Measurements from ENCODE around the gene SAA2. TPM values are rescaled to one million over a fixed set of nuclear protein-coding genes. Genes with fewer than 3 reads are reported as not detected.

The SAA2 gene
- total RNA-seq, 1 experiment from 2014 or later: 31.5 TPM

- no peaks in the 10 kb centered on the region for H3K9me3 Mint-ChIP-seq (ENCODE audit: low read depth, unreplicated experiment)
- CTCF ChIA-PET: no interaction called here
- BruUV-seq (replicated peaks): no TSS peak
- TF ChIP-seq, protein P1, sequence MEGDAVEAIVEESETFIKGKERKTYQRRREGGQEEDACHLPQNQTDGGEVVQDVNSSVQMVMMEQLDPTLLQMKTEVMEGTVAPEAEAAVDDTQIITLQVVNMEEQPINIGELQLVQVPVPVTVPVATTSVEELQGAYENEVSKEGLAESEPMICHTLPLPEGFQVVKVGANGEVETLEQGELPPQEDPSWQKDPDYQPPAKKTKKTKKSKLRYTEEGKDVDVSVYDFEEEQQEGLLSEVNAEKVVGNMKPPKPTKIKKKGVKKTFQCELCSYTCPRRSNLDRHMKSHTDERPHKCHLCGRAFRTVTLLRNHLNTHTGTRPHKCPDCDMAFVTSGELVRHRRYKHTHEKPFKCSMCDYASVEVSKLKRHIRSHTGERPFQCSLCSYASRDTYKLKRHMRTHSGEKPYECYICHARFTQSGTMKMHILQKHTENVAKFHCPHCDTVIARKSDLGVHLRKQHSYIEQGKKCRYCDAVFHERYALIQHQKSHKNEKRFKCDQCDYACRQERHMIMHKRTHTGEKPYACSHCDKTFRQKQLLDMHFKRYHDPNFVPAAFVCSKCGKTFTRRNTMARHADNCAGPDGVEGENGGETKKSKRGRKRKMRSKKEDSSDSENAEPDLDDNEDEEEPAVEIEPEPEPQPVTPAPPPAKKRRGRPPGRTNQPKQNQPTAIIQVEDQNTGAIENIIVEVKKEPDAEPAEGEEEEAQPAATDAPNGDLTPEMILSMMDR (IDR thresholded peaks at IDR 0.05; ENCODE audit: unreplicated experiment): no peak
- intact Hi-C loops (cut with micrococcal nuclease; ENCODE audit: unreplicated experiment): no loop called here
- no peaks in the 10 kb centered on the region for H3K27me3 Mint-ChIP-seq (ENCODE audit: unreplicated experiment)
- no peak for DNase-seq
- H3K4me1 Mint-ChIP-seq (ENCODE audit: low read depth, unreplicated experiment): no peaks in the 10 kb centered on the region
- no peak overlapping the region for H3K4me3 Mint-ChIP-seq (ENCODE audit: low read depth, unreplicated experiment)
- no peak overlapping the region for H3K27ac Mint-ChIP-seq (ENCODE audit: unreplicated experiment)
- H3K36me3 Mint-ChIP-seq (ENCODE audit: insufficient read depth, unreplicated experiment): peaks cover 6% of the 10 kb centered on the region
Observed at GRCh38 chr11:18285841-18286240, 37.4 kb upstream of the SAA2 start.

GRCh38 chr11:18282626-18283025 lies 34.2 kb upstream of the SAA2 start:
- TF ChIP-seq, protein P1 (IDR thresholded peaks at IDR 0.05; ENCODE audit: unreplicated experiment): no peak
- H3K27ac Mint-ChIP-seq (ENCODE audit: unreplicated experiment): no peak overlapping the region
- H3K36me3 Mint-ChIP-seq (ENCODE audit: insufficient read depth, unreplicated experiment): peaks cover 14% of the 10 kb centered on the region
- DNase-seq: no peak
- H3K9me3 Mint-ChIP-seq (ENCODE audit: low read depth, unreplicated experiment): no peaks in the 10 kb centered on the region
- CTCF ChIA-PET: no interaction called here
- no peak overlapping the region for H3K4me3 Mint-ChIP-seq (ENCODE audit: low read depth, unreplicated experiment)
- BruUV-seq (replicated peaks): no TSS peak
- intact Hi-C loops (cut with micrococcal nuclease; ENCODE audit: unreplicated experiment): no loop called here
- H3K27me3 Mint-ChIP-seq (ENCODE audit: unreplicated experiment): no peaks in the 10 kb centered on the region
- H3K4me1 Mint-ChIP-seq (ENCODE audit: low read depth, unreplicated experiment): no peaks in the 10 kb centered on the region

- no peak for DNase-seq
- H3K27ac Mint-ChIP-seq (ENCODE audit: unreplicated experiment): no peak overlapping the region
- TF ChIP-seq, protein P1 (IDR thresholded peaks at IDR 0.05; ENCODE audit: unreplicated experiment): no peak
- H3K27me3 Mint-ChIP-seq (ENCODE audit: unreplicated experiment): no peaks in the 10 kb centered on the region
- intact Hi-C loops (cut with micrococcal nuclease; ENCODE audit: unreplicated experiment): no loop called here
- H3K36me3 Mint-ChIP-seq (ENCODE audit: insufficient read depth, unreplicated experiment): peaks cover 14% of the 10 kb centered on the region
- no peaks in the 10 kb centered on the region for H3K9me3 Mint-ChIP-seq (ENCODE audit: low read depth, unreplicated experiment)
- H3K4me1 Mint-ChIP-seq (ENCODE audit: low read depth, unreplicated experiment): no peaks in the 10 kb centered on the region
- no TSS peak for BruUV-seq (replicated peaks)
- CTCF ChIA-PET: interaction anchor here (0.6 kb wide), 1 partner anchor 21 kb away, joined by 4 read pairs; no protein-coding TSS in a partner anchor
- no peak overlapping the region for H3K4me3 Mint-ChIP-seq (ENCODE audit: low read depth, unreplicated experiment)
Observed at GRCh38 chr11:18280438-18281045, 32.1 kb upstream of the SAA2 start.

DNA sequence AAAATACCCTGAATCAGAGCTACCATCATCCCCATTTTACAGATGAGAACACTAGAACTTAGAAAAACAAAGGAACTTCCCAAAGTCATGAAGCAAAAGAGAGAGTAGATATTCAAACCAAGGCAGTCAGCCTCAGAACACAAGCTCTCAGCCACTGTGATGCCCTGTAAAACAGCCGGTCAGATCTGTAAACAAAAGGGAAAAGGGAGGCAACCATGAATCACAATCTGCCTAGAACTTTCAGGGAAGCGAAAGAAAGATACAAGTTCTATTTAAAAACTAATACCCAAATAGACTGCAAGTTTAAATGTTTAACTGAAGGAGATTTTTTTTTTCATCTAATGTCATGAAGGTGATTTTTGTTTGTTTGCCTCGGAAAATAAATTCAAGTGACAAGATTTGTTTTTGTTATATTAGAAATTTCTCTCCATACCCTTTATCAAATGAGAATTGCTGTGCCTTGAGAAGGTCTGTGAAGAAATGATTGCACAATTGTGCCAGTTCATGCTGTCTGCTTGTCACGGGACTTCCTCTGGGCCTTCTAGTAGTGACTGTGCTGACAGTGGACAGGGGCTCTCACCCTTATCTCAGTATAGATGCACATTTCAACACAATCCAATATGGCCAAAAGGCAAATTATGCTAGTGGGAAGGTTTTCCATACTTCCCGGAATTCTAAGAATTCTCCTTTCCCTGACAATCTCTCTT lies 29.2 kb upstream of the SAA2 start:
- DNase-seq: no peak
- TF ChIP-seq, protein P1 (IDR thresholded peaks at IDR 0.05; ENCODE audit: unreplicated experiment): no peak
- no peak overlapping the region for H3K4me3 Mint-ChIP-seq (ENCODE audit: low read depth, unreplicated experiment)
- no peaks in the 10 kb centered on the region for H3K27me3 Mint-ChIP-seq (ENCODE audit: unreplicated experiment)
- H3K9me3 Mint-ChIP-seq (ENCODE audit: low read depth, unreplicated experiment): no peaks in the 10 kb centered on the region
- peaks cover 13% of the 10 kb centered on the region for H3K36me3 Mint-ChIP-seq (ENCODE audit: insufficient read depth, unreplicated experiment)
- intact Hi-C loops (cut with micrococcal nuclease; ENCODE audit: unreplicated experiment): no loop called here
- no TSS peak for BruUV-seq (replicated peaks)
- H3K27ac Mint-ChIP-seq (ENCODE audit: unreplicated experiment): no peak overlapping the region
- no peaks in the 10 kb centered on the region for H3K4me1 Mint-ChIP-seq (ENCODE audit: low read depth, unreplicated experiment)
- CTCF ChIA-PET: interaction anchor here (0.6 kb wide), 1 partner anchor 9 kb away, joined by 3 read pairs; no protein-coding TSS in a partner anchor
